GM15510 (cell line): ENCODE measurements around the gene GAMT.
A peak's percentile ranks its signal among the peaks of the same experiment; 100 is the strongest.

Experiments used
- POLR2A ChIP-seq: IDR thresholded peaks from 3 replicates; pipeline ENCODE4 v1.6.1; 2011; ENCODE audit warnings: borderline replicate concordance; ENCODE audit not compliant: insufficient read length; ENCODE audit errors: extremely low read depth

Gene GAMT

DNA sequence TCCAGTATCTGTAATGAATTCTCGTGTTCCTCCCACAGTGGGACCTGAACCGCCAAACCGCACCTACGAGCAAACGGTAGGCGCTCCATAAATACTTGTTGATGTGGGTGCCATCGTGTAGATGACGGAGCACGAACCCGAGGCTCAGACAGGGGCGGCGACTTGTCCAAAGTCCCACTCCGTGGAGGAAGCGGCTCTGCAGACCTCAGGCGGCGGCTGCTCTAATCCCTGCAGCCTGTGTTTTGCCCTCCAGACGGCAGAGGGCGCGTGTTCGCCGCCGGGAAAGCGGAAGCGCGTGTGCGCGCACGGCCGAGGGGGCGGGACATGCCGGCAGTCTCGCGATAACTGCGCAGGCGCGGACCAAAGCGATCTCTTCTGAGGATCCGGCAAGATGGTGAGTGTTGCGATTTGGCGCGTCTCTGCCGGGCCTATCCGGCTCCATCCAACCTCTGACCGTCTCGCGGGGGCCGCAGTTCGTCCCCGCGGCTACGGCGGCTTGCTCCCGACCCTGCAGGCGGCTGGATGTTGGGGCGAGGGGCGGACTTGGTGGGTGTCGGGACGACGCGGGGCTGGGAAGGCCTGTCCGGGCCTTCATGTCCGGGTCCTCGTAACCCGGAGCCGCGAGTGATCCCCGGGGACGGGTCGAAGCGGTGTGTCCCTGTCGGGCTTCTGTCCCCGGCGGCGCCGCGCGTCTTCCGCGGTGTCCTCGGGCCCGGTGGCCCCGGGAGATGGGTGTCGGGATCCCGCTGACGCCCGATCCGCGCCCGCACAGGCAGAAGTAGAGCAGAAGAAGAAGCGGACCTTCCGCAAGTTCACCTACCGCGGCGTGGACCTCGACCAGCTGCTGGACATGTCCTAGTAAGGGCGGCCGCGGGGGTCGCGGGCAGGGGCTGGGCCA, 36.9 kb upstream of the GAMT start, which contains the start of gene RPS15:
TSS of gene RPS15 (plus strand) at position 362 of the 898 bp plus-strand sequence. CDS start at position 392, 30 bp downstream.
- peak; percentile 99 for TF ChIP-seq POLR2A

DNA sequence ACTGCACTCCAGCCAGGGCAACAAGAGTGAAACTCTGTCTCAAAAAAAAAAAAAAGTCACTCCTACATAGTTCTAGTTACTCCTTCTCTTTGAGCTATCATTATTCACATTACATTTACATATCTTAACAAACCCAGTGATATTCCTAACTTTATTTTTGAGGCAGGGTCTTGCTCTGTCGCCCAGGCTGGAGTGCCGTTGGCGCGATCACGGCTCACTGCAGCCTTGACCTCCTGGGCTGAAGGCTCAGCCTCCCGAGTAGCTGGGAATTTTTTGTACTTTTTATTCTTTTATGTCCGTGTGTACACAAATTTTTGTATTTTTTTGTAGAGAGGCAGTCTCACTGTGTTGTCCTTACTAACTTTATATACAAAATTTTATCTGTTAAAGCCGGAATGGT, 36.3 kb upstream of the GAMT start:
- no peak for TF ChIP-seq POLR2A

DNA sequence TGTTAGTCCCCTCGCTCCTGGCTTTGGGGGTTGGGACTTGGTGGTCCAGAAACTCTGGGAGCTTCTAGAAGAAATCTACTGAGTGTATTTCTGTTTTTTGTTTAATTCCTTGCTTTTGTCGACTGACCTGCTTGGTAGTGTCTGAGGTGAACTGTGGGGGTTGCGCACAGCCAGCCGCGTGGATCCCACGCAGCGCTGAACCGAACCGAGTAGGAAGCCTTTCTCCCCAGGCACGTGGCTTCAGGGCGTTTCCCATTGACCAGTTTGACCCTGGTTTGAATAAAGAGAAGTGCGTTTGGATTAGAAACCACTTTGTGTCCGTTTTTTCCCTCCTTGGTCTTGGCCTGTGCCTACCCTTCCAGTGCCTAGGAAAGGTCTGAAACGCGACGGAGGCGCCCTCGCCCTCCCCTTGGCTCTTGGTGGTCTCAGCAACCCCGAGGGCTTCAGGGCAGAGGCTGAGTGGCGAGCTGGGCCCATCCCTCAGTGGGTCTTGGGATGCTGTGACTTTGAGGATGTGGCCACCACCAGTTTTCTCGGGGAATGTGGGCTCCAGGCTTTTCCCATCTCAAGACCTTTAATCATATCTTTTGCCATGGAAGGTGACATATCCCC, 34.1 kb upstream of the GAMT start:
- no peak for TF ChIP-seq POLR2A

DNA sequence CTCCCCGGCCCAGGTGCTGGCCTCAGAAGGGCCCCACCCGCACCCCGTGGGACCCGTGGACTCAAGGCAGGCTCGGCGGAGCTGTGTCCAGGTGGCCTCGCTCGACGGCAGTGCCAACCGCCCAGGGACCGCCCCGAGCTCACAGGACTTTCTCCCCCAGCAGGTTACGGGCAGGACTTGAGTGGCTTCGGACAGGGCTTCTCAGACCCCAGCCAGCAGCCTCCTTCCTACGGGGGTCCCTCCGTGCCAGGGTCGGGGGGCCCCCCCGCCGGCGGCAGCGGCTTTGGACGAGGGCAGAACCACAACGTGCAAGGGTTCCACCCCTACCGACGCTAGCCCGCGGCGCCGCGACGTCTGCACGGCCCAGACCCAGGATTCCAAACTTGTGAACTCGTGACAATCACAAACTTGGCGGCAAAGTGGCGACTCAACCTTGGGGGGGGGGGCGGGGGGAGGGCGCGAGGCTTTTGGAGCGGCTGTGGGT, 33.3 kb upstream of the GAMT start:
- no peak for TF ChIP-seq POLR2A

DNA sequence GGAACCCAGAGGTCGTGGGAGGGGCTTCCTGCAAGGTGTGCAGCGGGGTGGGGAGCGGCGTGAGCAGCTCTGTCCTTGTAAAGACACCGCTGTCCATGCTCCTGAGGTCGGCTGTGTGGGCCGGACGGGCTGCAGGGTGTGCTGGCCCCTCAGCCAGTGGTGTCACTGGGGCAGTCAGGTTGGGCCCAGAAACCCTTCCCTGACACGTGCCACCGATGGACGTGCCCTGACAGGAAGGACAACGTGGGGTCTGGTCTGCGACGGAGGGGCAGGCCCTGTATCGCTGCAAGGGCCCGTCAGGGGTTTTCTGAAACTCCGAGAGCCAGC, 32.7 kb upstream of the GAMT start:
- TF ChIP-seq POLR2A: no peak

DNA sequence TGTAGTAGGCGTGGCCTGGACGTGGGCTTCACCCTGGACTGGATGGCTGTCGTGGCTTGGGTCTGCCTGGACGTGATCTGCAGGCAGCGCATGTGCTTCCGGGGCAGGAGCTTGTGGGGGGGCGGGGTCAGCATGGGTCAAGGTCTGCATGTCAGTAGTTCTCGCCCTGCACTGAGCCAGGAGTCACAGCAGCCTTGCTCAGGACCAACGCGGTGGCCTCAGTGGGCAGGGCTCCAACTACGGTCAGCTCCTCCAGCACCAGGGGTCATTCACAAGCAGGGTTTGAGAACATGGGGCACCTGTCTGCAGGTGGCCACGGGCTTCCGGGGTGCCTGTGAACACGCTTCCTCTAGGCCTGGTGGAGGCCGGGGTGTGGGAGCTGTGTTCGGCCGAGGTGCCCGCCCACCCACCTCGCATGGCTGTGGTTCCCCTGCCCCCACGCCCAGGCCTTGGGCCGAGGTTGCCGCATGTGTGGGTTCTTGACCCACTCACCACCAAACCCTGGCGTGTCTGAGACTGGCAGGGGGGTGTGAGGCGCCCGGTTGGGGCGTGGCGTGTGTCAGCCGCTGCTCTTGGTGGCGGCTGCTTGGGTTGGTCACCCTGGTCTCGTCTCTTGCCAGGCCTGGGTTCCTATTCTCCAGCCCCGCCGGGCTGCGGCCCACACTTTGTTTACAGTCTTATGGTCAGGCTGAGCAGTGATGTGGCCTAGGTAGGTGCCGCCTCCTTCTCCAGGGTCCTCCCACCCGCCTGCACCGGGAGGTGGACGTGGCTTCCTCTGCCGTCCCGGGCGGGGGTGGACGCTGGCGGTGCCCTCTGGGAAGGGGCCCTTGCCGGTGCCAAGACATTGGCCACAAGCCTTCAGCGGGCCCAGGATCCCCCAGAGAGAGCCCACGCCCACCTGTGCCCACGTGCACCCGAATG, 32.0 kb upstream of the GAMT start:
- no peak for TF ChIP-seq POLR2A

DNA sequence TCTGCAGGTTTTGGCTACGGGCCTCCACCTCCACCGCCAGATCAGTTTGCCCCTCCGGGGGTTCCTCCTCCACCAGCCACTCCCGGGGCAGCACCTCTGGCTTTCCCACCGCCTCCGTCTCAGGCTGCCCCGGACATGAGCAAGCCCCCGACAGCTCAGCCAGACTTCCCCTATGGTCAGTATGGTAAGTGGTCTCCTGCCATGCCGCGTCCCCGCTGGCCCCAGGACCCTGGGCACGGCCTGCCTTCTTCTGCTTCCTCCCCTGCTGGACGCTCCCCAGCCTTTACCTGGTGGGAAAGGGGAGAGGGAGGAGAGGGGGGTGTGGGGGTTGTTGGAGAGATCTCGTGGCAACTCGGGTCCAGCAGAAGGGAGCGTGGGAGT, 31.2 kb upstream of the GAMT start:
- TF ChIP-seq POLR2A: no peak

- no peak for TF ChIP-seq POLR2A
These were observed 30.6 kb upstream of the GAMT start for GRCh38 chr19:1431759-1432506.

DNA sequence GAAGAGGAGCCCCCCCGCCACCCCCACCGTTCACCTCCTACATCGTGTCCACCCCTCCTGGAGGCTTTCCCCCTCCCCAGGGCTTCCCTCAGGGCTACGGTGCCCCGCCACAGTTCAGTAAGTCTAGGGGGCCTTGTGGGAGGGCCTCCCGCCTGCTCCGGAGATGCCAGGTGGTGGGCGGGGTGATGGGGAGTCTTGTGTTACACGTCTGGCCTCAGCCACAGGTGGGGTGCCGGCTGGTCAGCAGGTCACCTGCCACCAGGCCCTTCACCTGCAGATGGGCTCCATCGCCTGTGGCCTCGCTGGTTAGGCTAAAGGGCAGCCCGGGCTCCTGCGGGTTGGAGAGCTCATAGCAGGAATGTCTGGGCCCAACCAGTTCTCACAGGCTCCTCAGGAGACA, 28.9 kb upstream of the GAMT start:
- TF ChIP-seq POLR2A: no peak

- no peak for TF ChIP-seq POLR2A
These were observed 28.4 kb upstream of the GAMT start for GRCh38 chr19:1429750-1430149.

DNA sequence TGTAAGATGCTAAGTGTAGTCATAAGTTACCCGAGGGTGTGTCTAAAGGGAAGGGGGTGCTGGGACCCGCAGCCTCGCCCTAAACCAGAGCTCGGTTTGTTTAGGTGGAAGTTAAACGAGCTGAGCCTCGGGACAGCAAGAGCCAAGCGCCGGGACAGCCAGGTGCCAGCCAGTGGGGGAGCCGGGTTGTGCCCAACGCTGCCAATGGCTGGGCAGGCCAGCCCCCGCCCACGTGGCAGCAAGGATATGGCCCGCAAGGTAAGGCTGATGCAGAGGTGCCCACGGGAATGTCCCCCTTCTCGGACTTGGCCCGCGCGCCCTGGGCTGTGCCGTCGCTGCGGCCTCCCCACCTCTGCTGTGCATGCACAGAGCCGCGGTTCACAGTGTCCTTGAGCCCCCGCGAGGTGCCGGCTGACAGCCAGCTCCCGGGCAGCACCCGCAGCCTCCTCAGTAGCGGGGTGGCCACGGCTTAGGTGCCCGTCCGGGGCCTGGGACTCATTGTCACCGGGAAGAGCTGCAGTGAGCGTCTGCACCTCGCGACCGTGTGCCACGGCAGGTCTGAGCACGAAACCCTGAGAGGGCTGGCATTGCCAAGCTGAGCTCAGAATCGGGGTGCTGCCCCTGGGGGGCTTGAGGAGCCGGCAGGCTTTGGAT, 27.5 kb upstream of the GAMT start:
- TF ChIP-seq POLR2A: no peak

DNA sequence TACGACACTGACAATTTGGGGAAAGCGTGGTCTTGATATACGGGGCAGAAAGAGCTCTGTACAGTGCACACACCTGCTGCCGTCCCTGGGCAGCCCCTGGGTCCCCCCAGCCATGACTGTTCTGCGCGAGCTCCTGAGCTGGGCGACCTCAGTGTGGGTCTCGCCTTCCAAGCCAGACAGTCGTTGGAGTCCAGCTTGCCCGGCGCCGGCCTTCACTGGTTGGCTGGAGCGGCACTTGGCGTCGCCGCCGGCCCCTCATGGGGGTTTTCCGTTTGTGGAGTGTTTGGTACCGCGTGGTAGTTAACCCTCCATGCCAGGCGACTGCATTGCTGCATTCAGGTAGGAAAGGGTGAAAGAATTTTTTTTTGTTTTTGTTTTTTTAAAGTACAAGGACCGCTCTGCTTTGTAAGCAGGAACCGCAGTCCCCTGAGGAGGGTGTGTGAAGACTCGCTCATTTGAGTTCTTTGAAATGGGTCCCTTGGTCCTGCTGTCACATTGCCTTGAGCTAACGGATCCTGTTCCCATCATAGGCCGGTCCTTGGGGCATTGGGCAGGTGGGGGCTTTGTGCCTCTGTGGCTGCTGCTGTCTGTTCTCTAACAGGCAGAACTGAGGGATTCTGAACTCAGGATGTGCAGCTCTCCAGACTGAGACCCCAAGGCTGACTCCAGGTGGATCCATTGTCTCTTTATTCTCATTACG, 26.0 kb upstream of the GAMT start:
- TF ChIP-seq POLR2A: no peak

DNA sequence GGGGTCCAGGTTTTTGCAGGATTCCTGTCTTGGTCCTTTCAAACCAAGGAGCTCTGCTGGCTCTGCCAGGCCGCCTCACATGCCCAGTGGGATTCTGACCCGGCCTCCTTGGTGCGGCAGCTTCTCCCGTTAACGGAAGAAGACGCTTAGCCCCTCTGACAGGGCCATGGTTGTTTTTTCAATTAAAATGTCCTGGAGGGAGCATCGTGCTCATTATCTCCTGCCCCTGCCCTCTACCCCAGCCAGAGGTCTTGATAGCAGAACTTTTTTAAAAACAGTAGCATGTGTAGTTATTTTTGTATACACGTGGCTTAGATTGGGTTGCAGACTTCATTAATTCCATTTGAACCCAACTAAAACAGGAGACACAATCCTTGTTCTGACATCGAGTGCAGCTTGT, 25.4 kb upstream of the GAMT start:
- TF ChIP-seq POLR2A: no peak
